ENCODE data around the gene ANKZF1.
A peak's percentile ranks its signal among the peaks of the same experiment; 100 is the strongest.

The ANKZF1 gene

DNA sequence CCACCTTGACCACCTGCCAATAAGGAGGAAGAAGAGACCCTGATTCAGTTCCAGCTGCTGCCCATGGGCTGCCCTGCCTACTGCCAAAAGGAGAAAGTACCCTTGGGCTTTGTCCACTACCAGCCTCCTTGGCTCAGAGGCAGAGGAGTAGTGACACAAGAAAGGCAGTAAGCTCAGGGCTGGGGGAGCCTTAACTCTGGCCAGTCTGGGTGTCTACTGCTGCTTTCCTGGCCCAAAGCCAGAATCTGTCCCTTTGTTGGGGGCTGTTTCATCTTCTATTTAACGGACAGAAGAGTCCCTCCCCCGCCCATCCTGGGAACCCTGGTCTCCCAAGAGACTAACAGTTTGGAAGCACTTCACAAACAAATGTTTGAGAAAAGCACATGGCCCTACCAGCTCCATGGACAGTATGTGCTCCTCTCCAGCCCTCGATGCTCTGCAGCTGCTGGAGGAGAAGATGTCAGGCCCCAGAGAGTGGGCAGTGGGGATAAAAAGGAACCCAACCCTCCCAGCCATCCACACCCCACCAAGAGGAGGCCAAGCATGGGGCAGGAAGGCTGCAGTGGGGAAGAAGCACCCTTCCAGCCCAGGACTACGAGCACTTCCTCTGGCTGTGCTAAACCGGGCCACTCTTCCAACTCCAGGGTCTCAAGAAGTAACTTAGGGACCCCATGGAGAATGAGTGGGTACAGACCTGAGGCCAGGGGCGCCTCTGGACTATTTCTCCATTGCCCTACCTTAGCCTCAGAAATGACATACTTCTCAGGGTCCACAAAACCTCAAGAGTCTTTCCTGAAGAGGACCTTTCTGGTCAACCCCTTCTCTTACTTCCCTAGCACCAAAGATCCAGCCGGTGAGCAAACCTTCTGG is 1.3 kb upstream of the ANKZF1 start:
- DNase-seq (ENCODE audit: low spot score): no peak

DNA sequence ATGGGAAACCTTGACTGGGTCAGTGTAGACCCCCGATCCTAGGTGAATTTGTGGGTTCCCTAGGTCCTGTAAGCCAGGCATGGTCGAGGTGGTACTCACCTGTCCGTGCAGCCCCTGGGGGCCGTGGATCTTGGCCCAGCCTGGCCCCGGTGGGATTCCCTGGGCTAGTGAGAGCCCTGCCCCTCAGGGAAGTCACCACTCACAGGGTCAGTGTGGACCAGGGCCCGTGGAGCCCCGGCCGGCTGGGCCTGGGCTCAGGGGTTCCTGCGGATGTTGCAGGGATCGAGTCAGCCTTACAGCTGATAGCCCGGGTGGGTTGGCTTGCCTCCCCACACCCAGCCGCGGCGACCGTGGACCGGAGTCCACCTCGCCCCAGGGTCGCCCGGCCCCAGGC is 698 bp upstream of the ANKZF1 start:
- DNase-seq (ENCODE audit: low spot score): no peak

DNA sequence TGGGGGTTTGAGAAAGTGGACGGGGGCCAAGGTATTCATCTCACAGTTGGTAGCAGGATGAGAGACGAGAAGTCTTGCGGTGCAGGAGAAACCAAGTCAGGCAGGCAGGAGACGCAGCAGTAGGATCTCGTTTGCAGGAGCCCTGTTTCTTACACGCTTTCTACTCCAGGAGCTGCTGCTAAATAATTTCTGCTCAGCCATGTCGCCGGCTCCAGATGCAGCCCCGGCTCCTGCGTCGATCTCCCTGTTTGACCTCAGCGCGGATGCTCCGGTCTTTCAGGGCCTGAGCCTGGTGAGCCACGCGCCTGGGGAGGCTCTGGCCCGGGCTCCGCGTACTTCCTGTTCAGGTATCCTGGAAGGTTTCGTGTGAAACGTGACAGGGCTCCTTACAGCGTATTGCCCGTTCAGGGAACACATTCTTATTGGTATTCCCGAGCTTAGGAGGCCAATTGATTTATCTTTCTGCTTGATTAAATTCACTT is 494 bp downstream of the ANKZF1 start:
- peak; percentile 44 for DNase-seq (ENCODE audit: low spot score)

DNA sequence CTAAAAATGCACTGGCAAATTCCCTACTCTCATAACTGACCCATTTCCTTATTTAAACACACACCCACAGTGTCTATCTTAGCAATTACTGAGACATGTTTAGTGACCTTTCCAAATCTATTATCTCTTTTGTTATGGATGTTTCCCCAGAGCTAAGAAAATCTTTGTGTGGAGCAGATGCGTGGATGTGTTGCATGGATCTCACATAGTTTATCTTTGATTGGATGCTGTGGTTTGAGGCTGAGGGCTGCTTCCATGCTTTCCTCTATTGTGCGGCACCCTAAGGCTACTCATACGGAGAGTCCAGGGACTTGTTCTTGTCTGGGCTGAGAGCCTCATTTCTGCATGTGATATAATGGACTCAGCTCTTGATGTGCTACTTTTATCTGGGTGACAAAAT is 4.7 kb downstream of the ANKZF1 start:
- DNase-seq (ENCODE audit: low spot score): no peak

DNA sequence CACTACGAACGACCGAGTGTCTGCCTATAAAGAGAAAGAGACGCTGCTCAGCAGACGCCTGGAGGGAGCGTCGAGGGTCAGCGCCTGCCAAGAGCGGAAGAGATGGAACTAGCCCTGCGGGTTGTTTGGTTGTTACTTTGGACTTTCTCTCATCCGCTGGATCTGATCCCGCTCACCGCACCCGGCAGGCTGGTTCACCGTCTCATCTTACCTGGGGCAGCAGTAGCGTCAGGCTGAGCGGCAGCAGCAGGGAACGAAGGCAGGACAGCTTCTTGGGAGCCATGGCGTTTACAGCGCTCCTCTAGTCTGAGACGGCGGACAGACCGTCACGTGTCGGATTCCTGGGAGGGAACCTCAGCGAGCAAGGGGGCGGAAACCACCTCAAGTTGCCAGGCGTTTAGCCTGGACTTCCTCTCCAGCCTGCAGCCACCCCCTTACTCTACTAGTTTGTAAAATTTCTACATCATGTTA is 13.7 kb downstream of the ANKZF1 start:
- DNase-seq (ENCODE audit: low spot score): no peak

DNA sequence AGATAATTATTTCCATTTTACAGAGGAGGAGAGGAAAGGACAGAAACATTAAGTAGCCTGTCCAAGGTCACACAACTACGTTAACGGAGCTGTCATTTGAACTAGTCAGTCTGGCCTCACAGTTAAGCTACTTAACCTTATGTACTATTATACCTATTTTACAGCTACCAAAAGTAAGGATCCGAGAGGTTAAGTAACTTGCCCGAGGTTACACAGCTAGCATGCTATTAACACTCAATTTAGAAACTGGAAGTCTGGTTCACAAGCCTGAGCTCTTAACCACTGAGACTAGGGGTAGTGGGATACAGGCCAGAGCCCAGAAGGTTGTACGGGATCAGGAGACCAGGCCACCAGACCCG is 15.2 kb downstream of the ANKZF1 start:
- DNase-seq (ENCODE audit: low spot score): no peak

DNA sequence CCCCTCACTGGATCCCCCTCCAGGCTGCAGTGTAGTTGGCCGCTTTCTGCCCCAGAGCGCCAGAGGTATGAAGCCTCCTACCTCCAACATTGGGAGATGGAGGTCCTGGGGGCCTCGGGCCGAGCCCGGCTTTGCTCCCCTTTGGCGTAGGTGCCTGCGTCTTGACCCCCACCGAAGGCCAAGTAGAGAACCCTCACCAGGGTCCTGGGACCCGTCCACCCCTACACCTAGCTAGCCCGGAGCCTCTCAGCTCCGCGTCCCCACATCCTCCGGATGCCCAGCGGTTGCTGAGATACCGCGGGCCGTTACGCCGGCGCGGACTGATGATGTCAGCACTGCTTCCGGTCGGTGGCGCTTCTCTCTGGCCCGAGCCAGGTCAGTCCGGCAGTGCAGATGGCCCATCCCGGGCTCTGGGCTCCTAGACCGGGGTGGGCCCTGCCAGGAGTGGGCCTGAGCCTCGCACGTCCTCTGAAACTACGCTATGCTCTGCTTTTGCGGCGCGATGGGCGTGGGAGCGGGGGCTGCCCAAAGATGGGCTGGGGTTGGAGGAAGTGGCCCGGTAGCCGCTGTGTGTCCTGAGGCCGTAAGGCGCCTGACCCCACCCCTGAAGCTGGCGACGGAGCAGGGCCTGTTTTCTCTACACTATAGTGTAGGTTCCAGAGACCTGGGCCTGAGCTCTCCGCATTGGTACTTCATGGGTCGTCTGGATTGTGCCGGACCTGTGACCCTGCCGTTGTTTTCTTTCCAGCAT is 15.7 kb downstream of the ANKZF1 start, which contains the start of the genes GLB1L and STK16:
TSS of gene GLB1L (minus strand) at position 297 of the 751 bp plus-strand sequence. CDS start 1,871 bp downstream, outside the sequence.
TSS of gene STK16 (plus strand) at position 332 of the 751 bp plus-strand sequence. CDS start 521 bp downstream, outside the sequence.
- peak; percentile 94 for DNase-seq (ENCODE audit: low spot score)

DNA sequence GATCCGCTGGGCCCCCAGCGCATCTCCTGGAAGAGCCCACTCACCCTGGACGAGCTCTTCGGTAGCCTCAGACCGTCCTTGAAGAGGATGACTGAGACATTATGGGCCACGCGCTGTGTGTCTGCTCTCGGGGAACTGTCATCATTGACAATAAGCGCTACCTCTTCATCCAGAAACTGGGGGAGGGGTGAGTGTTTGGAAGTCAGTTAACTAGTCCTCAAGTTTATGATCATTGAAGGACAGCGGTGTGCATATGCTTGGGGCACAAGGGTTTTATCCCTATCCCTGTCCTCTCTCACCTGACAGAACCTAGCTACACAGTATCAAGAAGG is 16.3 kb downstream of the ANKZF1 start:
- DNase-seq (ENCODE audit: low spot score): no peak

DNA sequence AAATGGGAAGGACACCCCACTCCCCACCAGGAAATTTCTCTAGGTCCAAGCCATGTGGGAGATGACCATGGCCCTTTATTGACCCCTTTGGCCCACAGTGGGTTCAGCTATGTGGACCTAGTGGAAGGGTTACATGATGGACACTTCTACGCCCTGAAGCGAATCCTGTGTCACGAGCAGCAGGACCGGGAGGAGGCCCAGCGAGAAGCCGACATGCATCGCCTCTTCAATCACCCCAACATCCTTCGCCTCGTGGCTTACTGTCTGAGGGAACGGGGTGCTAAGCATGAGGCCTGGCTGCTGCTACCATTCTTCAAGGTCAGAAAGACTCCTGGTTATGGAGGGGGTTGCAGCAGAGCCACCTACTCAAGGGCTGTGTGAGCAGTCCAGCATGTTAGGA is 17.0 kb downstream of the ANKZF1 start:
- no peak for DNase-seq (ENCODE audit: low spot score)

DNA sequence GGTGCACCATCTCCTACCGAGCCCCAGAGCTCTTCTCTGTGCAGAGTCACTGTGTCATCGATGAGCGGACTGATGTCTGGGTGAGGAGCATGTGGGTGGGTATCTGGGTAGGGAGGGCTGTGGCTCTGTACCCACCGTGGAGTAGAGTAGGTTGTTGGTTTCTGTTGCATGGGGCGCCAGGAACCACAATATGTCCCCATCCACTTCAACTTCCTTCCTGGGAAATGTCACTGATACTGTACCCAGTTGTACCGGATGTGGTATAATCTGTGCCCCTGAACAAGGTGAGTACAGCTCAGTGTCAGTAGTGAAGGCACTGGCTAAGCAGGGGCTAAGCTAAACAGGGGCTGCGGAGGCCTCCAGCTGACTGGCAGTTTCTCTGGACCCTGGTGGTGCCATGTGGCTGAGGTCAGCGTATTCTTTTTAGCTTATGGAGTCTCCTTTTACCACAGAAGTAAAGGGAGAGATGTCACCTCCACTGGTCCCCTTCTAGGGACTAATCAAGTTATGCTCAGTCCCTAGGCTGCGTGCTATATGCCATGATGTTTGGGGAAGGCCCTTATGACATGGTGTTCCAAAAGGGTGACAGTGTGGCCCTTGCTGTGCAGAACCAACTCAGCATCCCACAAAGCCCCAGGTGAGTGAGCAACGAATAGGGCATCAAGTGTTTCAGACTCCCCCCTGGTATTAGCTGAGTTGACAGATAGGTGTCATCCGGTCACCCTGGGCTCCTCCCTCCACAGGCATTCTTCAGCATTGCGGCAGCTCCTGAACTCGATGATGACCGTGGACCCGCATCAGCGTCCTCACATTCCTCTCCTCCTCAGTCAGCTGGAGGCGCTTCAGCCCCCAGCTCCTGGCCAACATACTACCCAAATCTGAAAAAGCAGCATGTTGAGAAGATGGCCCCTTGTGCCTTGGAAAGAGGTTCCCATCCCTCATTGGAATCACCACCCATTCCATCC is 18.4 kb downstream of the ANKZF1 start:
- no peak for DNase-seq (ENCODE audit: low spot score)

DNA sequence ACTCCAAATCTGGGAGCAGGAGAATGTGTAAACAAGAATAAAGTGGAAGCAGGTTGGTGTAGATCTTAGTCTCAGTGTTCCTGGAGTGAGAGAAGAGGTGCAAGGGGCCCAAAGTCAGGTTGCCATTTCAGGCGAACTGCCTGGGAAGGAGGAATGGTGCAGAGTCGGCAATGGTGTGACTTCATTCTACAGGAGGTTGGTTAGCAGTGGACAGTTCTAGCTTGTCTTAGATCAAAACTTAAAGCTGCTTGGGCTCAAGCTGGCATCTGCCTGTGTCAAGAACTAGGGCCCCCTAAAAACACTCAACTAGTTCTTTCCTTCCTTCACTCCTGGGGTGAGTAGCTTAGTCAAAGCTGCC is 19.2 kb downstream of the ANKZF1 start:
- DNase-seq (ENCODE audit: low spot score): no peak

DNA sequence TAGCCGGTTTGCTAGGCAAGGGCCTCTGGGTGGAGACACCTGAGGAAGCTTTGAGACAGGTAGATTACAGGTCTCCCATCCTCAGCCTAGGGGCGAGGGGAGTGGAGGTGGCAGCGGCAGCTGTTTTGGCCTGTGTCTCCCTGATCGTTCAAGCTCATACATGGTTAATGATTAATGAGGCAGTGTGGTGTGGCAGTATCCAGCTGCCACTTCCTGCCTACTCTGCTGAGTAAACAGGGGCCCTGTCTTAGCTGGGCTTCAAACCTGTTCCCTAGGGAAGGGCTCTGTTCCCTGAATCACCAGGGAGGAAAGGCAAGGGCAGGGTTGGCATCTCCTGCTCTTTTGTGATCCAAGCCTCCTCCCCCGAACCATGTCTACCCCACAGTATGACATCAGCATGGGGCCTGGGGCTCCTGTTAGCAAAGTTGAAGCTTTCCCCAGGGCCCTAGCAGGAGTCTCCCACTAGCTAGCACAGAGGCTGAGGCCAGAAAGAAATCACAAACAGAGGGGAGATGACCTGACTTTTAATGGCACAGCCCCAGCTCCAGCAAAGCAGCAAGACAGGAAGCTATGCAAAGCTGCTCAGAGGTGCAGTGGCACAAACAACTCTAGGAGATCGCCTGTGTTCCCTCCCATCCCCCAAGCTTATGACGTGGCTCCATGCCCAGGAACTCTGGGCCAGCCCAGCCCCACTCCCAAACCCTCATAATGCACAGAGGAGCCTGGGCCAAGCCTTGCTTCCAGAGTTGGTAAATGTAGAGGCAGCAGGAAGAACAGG is 19.8 kb downstream of the ANKZF1 start:
- DNase-seq (ENCODE audit: low spot score): peak; percentile 89

DNA sequence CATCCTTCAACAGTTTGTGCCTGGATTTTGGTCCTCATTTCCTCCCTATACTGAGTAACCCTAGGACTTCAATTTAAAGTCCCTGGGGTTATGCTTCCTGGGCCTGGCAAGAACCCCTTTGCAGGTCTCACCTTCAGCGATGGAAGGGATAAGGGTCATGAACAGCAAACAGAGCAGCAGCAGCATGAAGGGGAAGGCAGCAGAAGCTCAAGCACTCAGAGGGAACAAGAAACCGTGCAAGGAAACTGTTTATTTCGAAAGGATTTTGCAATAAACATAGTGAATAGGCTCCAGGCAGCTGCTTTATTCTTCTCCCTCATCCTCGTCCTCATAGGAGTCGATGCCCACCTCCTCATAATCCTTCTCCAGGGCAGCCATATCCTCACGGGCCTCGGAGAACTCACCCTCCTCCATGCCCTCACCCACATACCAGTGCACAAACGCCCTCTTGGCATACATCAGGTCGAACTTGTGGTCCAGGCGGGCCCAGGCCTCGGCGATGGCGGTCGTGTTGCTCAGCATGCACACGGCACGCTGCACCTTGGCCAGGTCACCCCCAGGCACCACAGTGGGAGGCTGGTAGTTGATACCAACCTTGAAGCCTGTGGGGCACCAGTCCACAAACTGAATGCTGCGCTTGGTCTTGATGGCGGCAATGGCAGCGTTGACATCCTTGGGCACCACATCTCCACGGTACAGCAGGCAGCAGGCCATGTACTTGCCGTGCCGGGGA is 20.6 kb downstream of the ANKZF1 start:
- DNase-seq (ENCODE audit: low spot score): no peak

DNA sequence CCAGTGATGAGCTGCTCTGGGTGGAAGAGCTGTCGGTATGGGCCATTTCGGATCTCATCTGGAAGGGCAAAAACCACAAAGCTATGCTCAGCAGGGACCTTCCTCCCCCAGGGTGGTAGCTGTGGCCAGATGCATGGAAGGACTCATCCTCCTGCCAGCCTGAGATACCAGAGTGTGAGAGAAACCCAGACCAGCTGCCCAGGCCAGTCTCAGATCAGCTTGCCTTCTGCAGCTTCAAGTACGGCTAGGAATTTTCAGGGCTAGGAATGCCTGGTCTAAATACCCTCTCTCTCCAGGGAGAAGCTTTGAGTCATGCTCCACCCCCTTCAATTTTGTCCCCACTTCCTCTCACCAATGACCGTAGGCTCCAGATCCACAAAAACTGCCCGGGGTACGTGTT is 22.1 kb downstream of the ANKZF1 start:
- DNase-seq (ENCODE audit: low spot score): no peak

DNA sequence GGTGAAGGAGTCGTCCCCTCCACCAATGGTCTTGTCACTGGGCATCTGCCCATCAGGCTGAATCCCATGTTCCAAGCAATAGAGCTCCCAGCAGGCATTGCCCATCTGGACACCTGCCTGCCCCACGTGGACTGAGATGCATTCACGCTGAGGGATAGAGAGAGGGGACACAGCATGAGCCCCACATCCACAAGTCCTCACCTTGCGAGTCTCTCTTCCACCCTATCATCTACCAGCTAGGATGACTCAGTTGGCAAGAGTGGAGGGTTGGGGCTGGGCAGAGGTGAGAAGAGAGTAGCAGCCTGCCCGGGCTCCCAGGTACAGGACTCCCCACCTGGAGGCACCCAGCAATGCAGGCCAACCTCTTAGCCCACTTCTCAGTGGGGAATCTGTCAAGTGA is 22.5 kb downstream of the ANKZF1 start:
- no peak for DNase-seq (ENCODE audit: low spot score)

DNA sequence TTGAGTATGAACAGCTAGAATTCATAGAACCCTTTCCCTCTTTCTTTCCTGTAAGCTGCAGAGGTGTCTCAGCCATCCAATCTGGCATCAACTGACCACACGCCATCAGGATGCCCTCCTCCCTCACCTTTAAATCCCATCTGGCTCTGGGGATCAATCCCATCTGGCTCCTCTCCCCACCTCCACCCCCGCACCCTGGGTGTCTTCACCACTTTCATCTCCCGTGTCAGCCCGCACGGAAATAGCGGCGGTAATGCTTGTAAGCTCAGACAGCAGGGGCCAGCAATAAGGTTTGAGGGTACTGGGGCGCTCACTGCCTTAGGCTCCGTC is 22.9 kb downstream of the ANKZF1 start:
- DNase-seq (ENCODE audit: low spot score): no peak

DNA sequence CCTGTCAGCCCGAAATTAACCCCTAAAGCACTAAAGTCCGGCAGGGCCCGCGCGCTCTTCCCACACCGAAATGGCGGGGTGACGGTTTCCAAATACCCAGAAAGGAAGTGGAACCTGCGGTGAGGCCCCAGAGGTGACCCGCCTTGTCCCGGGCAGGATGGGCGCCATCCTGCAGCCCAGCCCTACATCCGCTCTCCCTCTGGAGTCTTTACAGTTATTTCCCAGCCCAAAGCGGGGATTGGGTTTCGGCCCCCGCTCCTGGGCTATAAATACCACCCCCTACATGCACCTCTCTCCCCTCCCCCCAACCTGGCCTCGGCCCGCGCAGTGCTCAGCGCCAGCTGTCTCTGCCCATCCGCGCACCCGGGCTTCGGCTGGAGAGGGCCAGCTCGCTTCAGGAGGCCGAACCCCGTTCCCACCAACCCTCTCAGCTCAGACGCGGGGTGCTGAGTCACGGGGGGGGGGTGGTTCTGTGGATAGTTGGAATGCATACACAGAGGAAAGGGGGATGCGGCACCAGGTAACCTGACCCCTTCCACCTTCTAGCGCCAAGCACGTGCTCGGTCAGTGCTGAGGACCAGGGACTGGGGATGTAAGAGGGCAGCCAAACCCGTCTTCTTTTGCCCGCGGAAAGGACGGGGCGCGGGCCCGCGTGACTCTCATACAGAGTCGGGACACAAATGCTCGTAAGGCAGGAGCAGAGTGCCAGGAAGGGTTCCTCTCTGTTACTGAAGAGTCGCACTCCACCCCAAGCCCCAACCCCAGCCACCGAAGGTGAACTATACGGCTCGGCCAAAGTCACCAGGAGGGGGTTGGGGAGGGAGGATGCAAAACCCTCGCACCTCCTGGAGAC is 23.5 kb downstream of the ANKZF1 start, which contains the start of gene TUBA4B:
TSS of gene TUBA4B (plus strand) at position 344 of the 853 bp plus-strand sequence. CDS start at position 509, 165 bp downstream.
- DNase-seq (ENCODE audit: low spot score): no peak

DNA sequence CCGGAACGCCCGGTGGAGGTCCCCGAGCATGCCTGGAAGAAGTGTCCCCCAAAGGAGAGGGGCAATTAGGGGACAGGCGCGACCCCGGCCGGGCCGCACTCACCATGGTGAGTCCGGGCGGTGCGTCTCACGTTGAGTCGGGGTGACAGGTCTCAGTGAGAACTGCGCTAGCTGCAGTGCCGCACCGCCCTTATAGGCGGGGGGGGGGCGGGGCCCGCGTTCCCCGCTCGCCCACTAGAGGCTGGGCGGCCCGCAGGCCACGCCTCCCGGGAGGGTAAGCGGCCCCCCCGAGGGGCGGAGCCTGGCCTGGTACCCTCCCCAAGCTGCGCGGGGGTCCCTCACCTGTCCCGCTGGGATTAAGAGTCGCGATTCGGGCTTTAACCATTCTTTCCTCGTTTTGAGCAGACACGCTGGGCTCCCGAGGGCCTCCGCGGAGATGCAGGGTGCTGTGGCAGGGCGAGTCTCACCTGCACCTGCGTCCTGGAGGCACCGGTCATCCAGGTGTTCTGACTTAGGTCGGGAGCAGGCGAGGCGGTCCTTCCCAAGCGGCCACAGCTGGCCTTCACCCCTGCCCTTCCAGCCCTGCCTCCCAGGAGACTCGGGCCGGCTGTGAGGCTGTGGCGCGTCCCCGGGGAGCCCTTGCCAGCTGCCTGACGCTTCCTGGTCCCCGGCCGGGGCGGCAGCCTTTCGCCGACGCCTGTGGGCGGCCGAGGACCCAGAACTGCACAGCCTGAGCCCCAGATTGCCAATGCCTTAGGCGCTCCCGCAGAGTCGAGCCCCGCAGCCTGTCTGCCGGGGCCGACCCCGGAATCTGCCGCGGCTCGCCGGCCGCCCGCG is 24.4 kb downstream of the ANKZF1 start, which contains the start of gene TUBA4A:
TSS of gene TUBA4A (minus strand) at position 166 of the 837 bp plus-strand sequence. CDS start at position 106, 60 bp downstream.
- peak; percentile 92 for DNase-seq (ENCODE audit: low spot score)
